SK-N-SH (cell line): ENCODE data around the gene CCDC141. TPM values are rescaled to one million over a fixed set of nuclear protein-coding genes. Genes with fewer than 3 reads are reported as not detected.

Experiments used
- CTCF ChIA-PET: fragments of 300-600, 350-600 bp; formaldehyde crosslinking; extraction: SDS; loops from one replicate; lab custom pipeline; 2021; lab: Yijun Ruan, JAX
- POLR2A ChIA-PET: fragments of 350-600 bp; sonication (Branson Sonifier 250); formaldehyde crosslinking; extraction: SDS; loops from one replicate; lab custom pipeline; 2020; ENCODE audit warnings: antibody characterized with exemption, inconsistent platforms; lab: Yijun Ruan, JAX
- DNase-seq: peaks from one replicate; pipeline ENCODE4 v3.0.0; 2012
- H2AFZ ChIP-seq: fragments of 200-600 bp; sonication (generic); 2 replicates; pipeline ENCODE4 v1.8.1; 2016; ENCODE audit warnings: antibody characterized with exemption, mild to moderate bottlenecking, low read depth
- H3F3A ChIP-seq: fragments of 200-600 bp; sonication (generic); replicated peaks from 2 replicates; pipeline ENCODE3; 2016; ENCODE audit warnings: antibody characterized with exemption, mild to moderate bottlenecking; ENCODE audit not compliant: insufficient read depth
- H3K27ac ChIP-seq, 2 experiments: fragments of 200-500 bp in 1 of 2; fragments of 200-600 bp in 1 of 2; sonication (Bioruptor generic) in 1 of 2; sonication (generic), shearing (Covaris generic) in 1 of 2; 2 replicates each; pipeline versions ENCODE4 v1.5.1 to v1.6.1; 2014 to 2016; ENCODE audit warnings: low read depth in 2 of 2, inconsistent platforms in 1 of 2, low read length in 1 of 2, mild to moderate bottlenecking in 1 of 2, mixed read lengths in 1 of 2
- H3K27me3 ChIP-seq: fragments of 200-600 bp; sonication (generic), shearing (Covaris generic); 2 replicates; pipeline ENCODE4 v1.6.1; 2016; ENCODE audit warnings: mixed run types; ENCODE audit not compliant: insufficient read depth
- H3K36me3 ChIP-seq, 2 experiments: fragments of 200-500 bp in 1 of 2; fragments of 200-600 bp in 1 of 2; sonication (Bioruptor generic) in 1 of 2; sonication (generic) in 1 of 2; replicated peaks in 1 of 2; 2 replicates each; pipeline versions ENCODE3 to v1.5.1; 2014 to 2016; ENCODE audit warnings: low read length in 1 of 2, mild to moderate bottlenecking in 1 of 2; ENCODE audit not compliant: insufficient read depth in 2 of 2, control insufficient read depth in 1 of 2
- H3K4me1 ChIP-seq, 2 experiments: fragments of 200-500 bp in 1 of 2; fragments of 200-600 bp in 1 of 2; sonication (Bioruptor generic) in 1 of 2; sonication (generic), shearing (Covaris generic) in 1 of 2; 2 replicates each; pipeline versions ENCODE4 v1.5.1 to v1.6.1; 2014 to 2016; ENCODE audit warnings: low read depth in 1 of 2, low read length in 1 of 2, mixed run types in 1 of 2; ENCODE audit not compliant: insufficient read depth in 2 of 2, control insufficient read depth in 1 of 2
- H3K4me2 ChIP-seq: fragments of 200-600 bp; sonication (generic), shearing (Covaris generic); 2 replicates; pipeline ENCODE4 v1.6.1; 2017; ENCODE audit warnings: mixed run types
- H3K4me3 ChIP-seq, 2 experiments: fragments of 200-500 bp in 1 of 2; fragments of 200-600 bp in 1 of 2; sonication (Bioruptor generic) in 1 of 2; sonication (generic), shearing (Covaris generic) in 1 of 2; 2 replicates each; pipeline versions ENCODE4 v1.5.1 to v1.8.1; 2014 to 2016; ENCODE audit warnings: low read depth in 2 of 2, inconsistent platforms in 1 of 2, low read length in 1 of 2, mild to moderate bottlenecking in 1 of 2, mixed read lengths in 1 of 2, moderate library complexity in 1 of 2
- H3K79me2 ChIP-seq: fragments of 200-600 bp; sonication (generic); 2 replicates; pipeline ENCODE4 v1.8.1; 2017; ENCODE audit warnings: mild to moderate bottlenecking; ENCODE audit not compliant: insufficient read depth
- H3K9ac ChIP-seq: fragments of 200-600 bp; sonication (generic); 2 replicates; pipeline ENCODE4 v1.6.1; 2017; ENCODE audit warnings: mixed run types
- H3K9me2 ChIP-seq: fragments of 200-600 bp; sonication (generic); 2 replicates; pipeline ENCODE4 v1.6.1; 2017; ENCODE audit warnings: mixed run types
- H3K9me3 ChIP-seq: fragments of 200-600 bp; sonication (generic); 2 replicates; pipeline ENCODE4 v1.6.1; 2017; ENCODE audit warnings: mixed run types, mild to moderate bottlenecking, moderate library complexity
- H4K20me1 ChIP-seq: fragments of 200-600 bp; sonication (generic); 2 replicates; pipeline ENCODE4 v1.6.1; 2017; ENCODE audit warnings: mild to moderate bottlenecking, mixed run types; ENCODE audit not compliant: insufficient read depth
- CHD2 ChIP-seq: fragments of 150-350 bp; IDR thresholded peaks from 2 replicates; pipeline ENCODE4 v1.6.1; 2018; ENCODE audit warnings: low read length; ENCODE audit not compliant: partially characterized antibody
- EP300 ChIP-seq, 2 experiments: IDR thresholded peaks; 2 replicates each; pipeline versions ENCODE4 v1.4.0 to v1.6.1; 2012; ENCODE audit warnings: borderline replicate concordance in 1 of 2, low read depth in 1 of 2, low read length in 1 of 2
- EZH2phosphoT487 ChIP-seq: fragments of 200-600 bp; sonication (generic); IDR thresholded peaks from 2 replicates; pipeline ENCODE4 v1.6.1; 2017; ENCODE audit warnings: low read depth, mixed run types, mild to moderate bottlenecking, antibody characterized with exemption, moderate library complexity, borderline replicate concordance
- FOSL2 ChIP-seq: IDR thresholded peaks from 2 replicates; pipeline ENCODE4 v1.4.0; 2012; ENCODE audit warnings: low read depth, mild to moderate bottlenecking, moderate library complexity, borderline replicate concordance
- FOXM1 ChIP-seq: IDR thresholded peaks from 2 replicates; pipeline ENCODE4 v1.4.0; 2012; ENCODE audit warnings: low read depth, mild to moderate bottlenecking
- GATA2 ChIP-seq: sonication (generic); formaldehyde crosslinking; IDR thresholded peaks from 2 replicates; pipeline ENCODE4 v1.5.0; 2020; ENCODE audit warnings: mild to moderate bottlenecking, missing genetic modification reagents
- NFIC ChIP-seq: IDR thresholded peaks from 2 replicates; pipeline ENCODE4 v1.4.0; 2012; ENCODE audit warnings: borderline replicate concordance
- POLR2AphosphoS5 ChIP-seq: IDR thresholded peaks from 2 replicates; pipeline ENCODE4 v1.6.1; 2012; ENCODE audit warnings: low read depth, low read length
- RAD21 ChIP-seq: IDR thresholded peaks from 2 replicates; pipeline ENCODE4 v1.6.1; 2012; ENCODE audit warnings: mild to moderate bottlenecking, low read length
- SIN3A ChIP-seq: IDR thresholded peaks from 2 replicates; pipeline ENCODE4 v1.6.1; 2012; ENCODE audit warnings: low read depth, mild to moderate bottlenecking, low read length, moderate library complexity, borderline replicate concordance
- SMC3 ChIP-seq: IDR thresholded peaks from 2 replicates; pipeline ENCODE4 v1.6.1; 2012; ENCODE audit warnings: low read depth, low read length, improper control_type of control experiment
- TAF1 ChIP-seq: IDR thresholded peaks from 2 replicates; pipeline ENCODE4 v1.6.1; 2012; ENCODE audit warnings: low read depth, mild to moderate bottlenecking, low read length, moderate library complexity, borderline replicate concordance
- TCF12 ChIP-seq: IDR thresholded peaks from 2 replicates; pipeline ENCODE4 v1.4.0; 2012
- TEAD4 ChIP-seq: IDR thresholded peaks from 2 replicates; pipeline ENCODE4 v1.4.0; 2012; ENCODE audit warnings: mild to moderate bottlenecking, borderline replicate concordance; ENCODE audit not compliant: insufficient read depth
- YY1 ChIP-seq: IDR thresholded peaks from 2 replicates; pipeline ENCODE4 v1.4.0; 2012; ENCODE audit warnings: low read depth, mild to moderate bottlenecking
- WGBS: methylation state at CpG from one replicate; pipeline ENCODE4 v1.1.6; 2017; ENCODE audit warnings: low lambda C conversion rate; 5-methylcytosine and 5-hydroxymethylcytosine counted together
- polyA plus RNA-seq, 3 experiments: library from polyadenylated mRNA; depleted of rRNA; stranded (reverse); fragments of >200 nt; gene quantifications; 2 replicates each; pipeline ENCODE4 v1.2.3, GENCODE V29; 2012
- TF ChIP-seq, protein P1 (sequence below): IDR thresholded peaks from 2 replicates; pipeline ENCODE4 v1.6.1; 2012; ENCODE audit warnings: mild to moderate bottlenecking, low read depth, low read length, moderate library complexity
- TF ChIP-seq, protein P2 (sequence below): IDR thresholded peaks from 2 replicates; pipeline ENCODE4 v1.4.0; 2012; ENCODE audit warnings: low read depth, borderline replicate concordance
- TF ChIP-seq, protein P3 (sequence below): fragments of 200-600 bp; sonication (generic); IDR thresholded peaks from 2 replicates; pipeline ENCODE4 v1.6.1; 2017; ENCODE audit warnings: antibody characterized with exemption, mild to moderate bottlenecking, moderate library complexity

Gene CCDC141
- polyA plus RNA-seq, 1 of the 3 experiments (the other 2 are of a cell fraction), result 0.02 TPM

DNA sequence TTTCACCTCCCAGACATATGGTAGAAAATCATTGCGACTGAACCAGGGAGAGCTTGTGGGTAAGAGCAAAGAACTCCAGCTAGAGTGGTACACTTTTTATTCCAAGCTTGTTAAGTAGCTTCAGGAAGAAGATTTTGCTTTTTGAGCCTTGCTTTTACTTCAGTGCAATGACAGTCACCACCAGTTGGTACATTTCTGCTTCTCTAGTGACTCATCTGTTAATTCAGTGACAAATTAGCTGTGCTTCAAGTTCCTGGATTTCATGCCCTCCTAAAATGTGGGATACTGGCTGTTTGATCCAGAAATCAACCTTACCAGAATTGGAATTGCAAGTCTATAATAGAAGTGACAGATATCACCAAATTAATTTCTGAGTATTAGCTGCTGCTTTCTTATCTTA, 125.1 kb downstream of the CCDC141 start:
- ChIA-PET CTCF (interaction anchor here (1.5 kb wide), 1 partner anchor 129 kb away, joined by 5 read pairs; no protein-coding TSS in a partner anchor), POLR2A (no interaction called here)
- no peak overlapping the region for H3K4me2 ChIP-seq
- TF ChIP-seq TCF12 (no peak), FOSL2 (no peak), CHD2 (no peak), POLR2AphosphoS5 (no peak), RAD21 (no peak), EZH2phosphoT487 (no peak), YY1 (no peak), GATA2 (CRISPR knock-in tag) (no peak), SIN3A (no peak), FOXM1 (no peak)
- TF ChIP-seq, protein P1, sequence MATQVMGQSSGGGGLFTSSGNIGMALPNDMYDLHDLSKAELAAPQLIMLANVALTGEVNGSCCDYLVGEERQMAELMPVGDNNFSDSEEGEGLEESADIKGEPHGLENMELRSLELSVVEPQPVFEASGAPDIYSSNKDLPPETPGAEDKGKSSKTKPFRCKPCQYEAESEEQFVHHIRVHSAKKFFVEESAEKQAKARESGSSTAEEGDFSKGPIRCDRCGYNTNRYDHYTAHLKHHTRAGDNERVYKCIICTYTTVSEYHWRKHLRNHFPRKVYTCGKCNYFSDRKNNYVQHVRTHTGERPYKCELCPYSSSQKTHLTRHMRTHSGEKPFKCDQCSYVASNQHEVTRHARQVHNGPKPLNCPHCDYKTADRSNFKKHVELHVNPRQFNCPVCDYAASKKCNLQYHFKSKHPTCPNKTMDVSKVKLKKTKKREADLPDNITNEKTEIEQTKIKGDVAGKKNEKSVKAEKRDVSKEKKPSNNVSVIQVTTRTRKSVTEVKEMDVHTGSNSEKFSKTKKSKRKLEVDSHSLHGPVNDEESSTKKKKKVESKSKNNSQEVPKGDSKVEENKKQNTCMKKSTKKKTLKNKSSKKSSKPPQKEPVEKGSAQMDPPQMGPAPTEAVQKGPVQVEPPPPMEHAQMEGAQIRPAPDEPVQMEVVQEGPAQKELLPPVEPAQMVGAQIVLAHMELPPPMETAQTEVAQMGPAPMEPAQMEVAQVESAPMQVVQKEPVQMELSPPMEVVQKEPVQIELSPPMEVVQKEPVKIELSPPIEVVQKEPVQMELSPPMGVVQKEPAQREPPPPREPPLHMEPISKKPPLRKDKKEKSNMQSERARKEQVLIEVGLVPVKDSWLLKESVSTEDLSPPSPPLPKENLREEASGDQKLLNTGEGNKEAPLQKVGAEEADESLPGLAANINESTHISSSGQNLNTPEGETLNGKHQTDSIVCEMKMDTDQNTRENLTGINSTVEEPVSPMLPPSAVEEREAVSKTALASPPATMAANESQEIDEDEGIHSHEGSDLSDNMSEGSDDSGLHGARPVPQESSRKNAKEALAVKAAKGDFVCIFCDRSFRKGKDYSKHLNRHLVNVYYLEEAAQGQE, result no peak
- no peak overlapping the region for H2AFZ ChIP-seq
- 100% methylated on average over 1 of the region's 1 CpG for WGBS
- no peak for DNase-seq
- no peak overlapping the region for H3K4me3 ChIP-seq
- H3K79me2 ChIP-seq, result no peaks in the 10 kb centered on the region
- no peaks in the 10 kb centered on the region for H3K27me3 ChIP-seq
- H3K27ac ChIP-seq, result no peak overlapping the region
- H3F3A ChIP-seq, result no peaks in the 10 kb centered on the region
- H3K36me3 ChIP-seq, result no peaks in the 10 kb centered on the region
- no peak overlapping the region for H3K9ac ChIP-seq
- H4K20me1 ChIP-seq, result no peaks in the 10 kb centered on the region
- H3K9me2 ChIP-seq, result no peaks in the 10 kb centered on the region
- no peaks in the 10 kb centered on the region for H3K9me3 ChIP-seq
- H3K4me1 ChIP-seq, result no peaks in the 10 kb centered on the region

DNA sequence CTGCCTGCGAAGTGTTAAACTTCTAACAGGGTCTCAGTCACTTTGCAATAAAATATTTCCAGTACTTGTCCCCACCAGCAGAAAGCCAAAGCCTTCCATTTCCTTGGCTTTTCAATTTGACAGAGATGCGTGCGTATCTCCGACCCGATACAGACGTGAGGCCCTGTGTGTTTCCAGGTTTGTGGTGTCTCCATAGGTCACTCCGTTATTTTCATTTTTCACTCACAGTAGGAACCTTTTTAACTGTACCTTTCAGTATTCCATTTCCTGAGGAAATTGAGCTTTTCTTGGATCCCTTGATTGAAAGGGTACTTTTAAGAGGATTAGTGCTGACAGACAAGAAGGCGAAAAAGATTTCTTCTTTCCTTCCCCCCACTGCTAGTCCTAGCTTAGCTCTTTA, 126.4 kb downstream of the CCDC141 start:
- Histone ChIP-seq H4K20me1 (no peaks in the 10 kb centered on the region), H3F3A (no peaks in the 10 kb centered on the region), H3K4me3 (no peak overlapping the region), H3K27me3 (no peaks in the 10 kb centered on the region), H2AFZ (no peak overlapping the region), H3K79me2 (no peaks in the 10 kb centered on the region), H3K4me2 (no peak overlapping the region), H3K9me3 (no peaks in the 10 kb centered on the region), H3K9ac (no peak overlapping the region), H3K4me1 (no peaks in the 10 kb centered on the region), H3K9me2 (no peaks in the 10 kb centered on the region), H3K36me3 (no peaks in the 10 kb centered on the region), H3K27ac (no peak overlapping the region)
- 96% methylated on average over 8 of the region's 8 CpGs for WGBS
- ChIA-PET POLR2A (no interaction called here), CTCF (interaction anchor here (1.0 kb wide), 1 partner anchor 8 kb away, joined by 3 read pairs; no protein-coding TSS in a partner anchor)
- TF ChIP-seq, protein P2, sequence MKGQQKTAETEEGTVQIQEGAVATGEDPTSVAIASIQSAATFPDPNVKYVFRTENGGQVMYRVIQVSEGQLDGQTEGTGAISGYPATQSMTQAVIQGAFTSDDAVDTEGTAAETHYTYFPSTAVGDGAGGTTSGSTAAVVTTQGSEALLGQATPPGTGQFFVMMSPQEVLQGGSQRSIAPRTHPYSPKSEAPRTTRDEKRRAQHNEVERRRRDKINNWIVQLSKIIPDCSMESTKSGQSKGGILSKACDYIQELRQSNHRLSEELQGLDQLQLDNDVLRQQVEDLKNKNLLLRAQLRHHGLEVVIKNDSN, result no peak
- no peak for TF ChIP-seq FOSL2
- TF ChIP-seq CHD2, result no peak
- TF ChIP-seq, protein P3, sequence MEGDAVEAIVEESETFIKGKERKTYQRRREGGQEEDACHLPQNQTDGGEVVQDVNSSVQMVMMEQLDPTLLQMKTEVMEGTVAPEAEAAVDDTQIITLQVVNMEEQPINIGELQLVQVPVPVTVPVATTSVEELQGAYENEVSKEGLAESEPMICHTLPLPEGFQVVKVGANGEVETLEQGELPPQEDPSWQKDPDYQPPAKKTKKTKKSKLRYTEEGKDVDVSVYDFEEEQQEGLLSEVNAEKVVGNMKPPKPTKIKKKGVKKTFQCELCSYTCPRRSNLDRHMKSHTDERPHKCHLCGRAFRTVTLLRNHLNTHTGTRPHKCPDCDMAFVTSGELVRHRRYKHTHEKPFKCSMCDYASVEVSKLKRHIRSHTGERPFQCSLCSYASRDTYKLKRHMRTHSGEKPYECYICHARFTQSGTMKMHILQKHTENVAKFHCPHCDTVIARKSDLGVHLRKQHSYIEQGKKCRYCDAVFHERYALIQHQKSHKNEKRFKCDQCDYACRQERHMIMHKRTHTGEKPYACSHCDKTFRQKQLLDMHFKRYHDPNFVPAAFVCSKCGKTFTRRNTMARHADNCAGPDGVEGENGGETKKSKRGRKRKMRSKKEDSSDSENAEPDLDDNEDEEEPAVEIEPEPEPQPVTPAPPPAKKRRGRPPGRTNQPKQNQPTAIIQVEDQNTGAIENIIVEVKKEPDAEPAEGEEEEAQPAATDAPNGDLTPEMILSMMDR, result no peak
- TF ChIP-seq SMC3, result no peak
- TF ChIP-seq TAF1, result no peak
- TF ChIP-seq POLR2AphosphoS5, result no peak
- no peak for TF ChIP-seq TEAD4
- no peak for TF ChIP-seq NFIC
- no peak for TF ChIP-seq EP300 (IDR thresholded peaks at IDR 0.05; ENCODE audit: borderline replicate concordance in 1 of 2, low read depth in 1 of 2, low read length in 1 of 2)
- no peak for DNase-seq
